Activated T-cell treated with anti-CD3 and anti-CD28 coated beads, Interleukin-2, amount 50 U/mL, for 1 hour (primary cell): ENCODE results near the gene APOC3.

ENCODE experiments used
- DNase-seq: peaks from one replicate; pipeline ENCODE4 v3.0.0-alpha.2; 2020

Gene APOC3

DNA sequence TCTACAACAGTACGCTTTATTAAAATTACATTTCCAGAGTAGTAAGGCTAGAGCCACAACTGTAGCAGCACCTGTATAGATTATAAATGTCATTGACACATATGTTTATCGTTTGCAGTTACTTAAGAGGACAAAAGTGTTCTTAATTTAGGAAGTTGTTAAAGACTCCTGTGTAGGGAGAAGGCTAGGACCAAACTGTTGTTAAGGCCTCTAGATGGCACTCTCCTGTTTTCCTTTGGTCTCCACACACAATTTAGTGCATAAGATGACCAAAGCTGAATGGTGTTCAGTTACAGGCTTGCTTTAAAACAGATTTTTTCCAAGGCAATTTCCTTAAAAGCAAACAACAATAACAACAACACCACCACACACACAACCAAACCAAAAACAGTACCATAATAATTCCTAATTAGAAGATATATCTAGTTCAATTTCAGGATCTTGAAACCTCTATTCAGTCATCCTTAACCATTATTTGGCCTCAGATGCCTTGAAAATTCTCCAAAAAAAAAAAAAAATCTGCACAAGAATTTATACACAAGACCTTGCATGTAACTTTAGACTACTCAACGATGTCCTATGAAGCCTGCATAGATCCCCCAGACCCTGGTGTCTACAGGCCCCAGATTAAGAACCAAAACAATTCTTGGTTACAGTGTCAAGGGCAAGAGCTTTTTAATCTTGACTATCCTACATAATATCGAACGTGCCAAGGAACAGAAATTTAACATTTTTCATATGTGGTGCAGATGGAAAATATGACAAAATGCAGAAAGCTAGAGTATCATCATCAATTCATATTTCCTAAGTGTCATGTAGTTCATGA is 50.3 kb downstream of the APOC3 start:
- no peak for DNase-seq

DNA sequence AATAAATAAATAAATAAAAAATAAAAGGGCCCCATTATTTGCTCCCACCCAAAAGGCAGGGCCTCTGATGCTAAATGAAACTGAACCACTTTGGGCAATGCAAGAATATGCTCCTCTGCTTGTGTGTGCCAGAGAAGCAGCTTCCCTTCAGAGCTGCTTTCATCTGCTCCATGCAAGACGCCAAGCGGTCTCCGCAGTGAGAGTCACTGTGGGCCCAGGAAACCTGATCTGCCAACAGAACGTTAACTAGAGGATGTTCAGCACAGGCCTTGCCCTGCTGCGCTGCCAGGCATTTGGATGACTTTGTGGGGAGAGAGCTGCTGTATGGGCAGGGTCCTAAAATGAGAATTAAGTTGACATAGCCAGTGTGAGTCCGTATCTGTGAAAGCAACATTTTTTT is 51.4 kb downstream of the APOC3 start:
- no peak for DNase-seq

DNA sequence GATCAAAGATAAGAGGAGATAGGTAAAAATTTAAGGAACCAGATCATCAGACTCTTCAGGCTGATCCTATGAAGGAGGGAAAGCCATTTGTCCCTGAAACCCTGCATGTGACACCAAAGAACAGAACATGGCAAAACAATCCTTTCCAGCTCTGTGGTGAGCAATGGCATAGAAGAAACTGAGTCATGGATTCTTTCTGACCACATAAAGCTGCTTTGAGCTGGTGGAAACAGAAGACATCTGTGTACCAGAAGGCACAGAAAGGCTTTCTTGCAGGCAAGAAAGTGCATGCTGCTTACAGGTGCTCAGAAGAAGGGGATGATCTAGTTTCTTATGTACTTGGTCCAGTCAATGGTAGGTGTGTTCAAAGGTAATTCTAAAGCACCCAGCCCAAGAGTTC is 52.7 kb downstream of the APOC3 start:
- DNase-seq = no peak
